HEK293 (cell line): Measurements from ENCODE around the gene UBAC2.

Experiments
- CTCF ChIA-PET: fragments of 350-600 bp; formaldehyde crosslinking; extraction: SDS; loops from one replicate; lab custom pipeline; 2021; ENCODE audit warnings: antibody characterized with exemption; lab: Yijun Ruan, JAX
- POLR2A ChIA-PET: fragments of 300-600 bp; formaldehyde crosslinking; extraction: SDS; loops from one replicate; lab custom pipeline; 2020; ENCODE audit warnings: antibody characterized with exemption, inconsistent platforms; lab: Yijun Ruan, JAX
- H3K27ac ChIP-seq: fragments of 200-500 bp; sonication (Bioruptor generic); 2 replicates; pipeline ENCODE4 v1.5.1; 2014; ENCODE audit warnings: low read depth, low read length, control low read depth, inconsistent platforms; ENCODE audit errors: extremely low read depth
- H3K36me3 ChIP-seq, 2 experiments: fragments of 200-500 bp in 1 of 2; sonication (Bioruptor generic) in 1 of 2; 1 replicate in 1 of 2; 2 replicates in 1 of 2; pipeline ENCODE4 v1.5.1; 2014 to 2017; ENCODE audit warnings: inconsistent platforms in 2 of 2, low read length in 2 of 2; ENCODE audit not compliant: control insufficient read depth in 2 of 2, insufficient read depth in 1 of 2
- H3K4me1 ChIP-seq: fragments of 200-500 bp; sonication (Bioruptor generic); 2 replicates; pipeline ENCODE4 v1.5.1; 2014; ENCODE audit warnings: mild to moderate bottlenecking, low read length, inconsistent platforms; ENCODE audit not compliant: control insufficient read depth, insufficient read depth
- H3K4me3 ChIP-seq: 2 replicates; pipeline ENCODE4 v1.5.1; 2011; ENCODE audit warnings: low read depth, mild to moderate bottlenecking, control low read depth, low read length, moderate library complexity
- H3K9me3 ChIP-seq: fragments of 200-500 bp; sonication (Bioruptor generic); 2 replicates; pipeline ENCODE4 v1.5.1; 2014; ENCODE audit warnings: low read depth, low read length, inconsistent platforms; ENCODE audit not compliant: control insufficient read depth, insufficient read depth
- FEZF1 ChIP-seq: fragments of 450-650 bp; formaldehyde crosslinking; IDR thresholded peaks from 2 replicates; pipeline ENCODE4 v1.5.1; 2016; ENCODE audit warnings: missing biosample characterization, missing genetic modification characterization
- HOXA7 ChIP-seq: sonication (generic); formaldehyde crosslinking; IDR thresholded peaks from 2 replicates; pipeline ENCODE4 v1.8.1; 2022; ENCODE audit warnings: missing genetic modification reagents, borderline replicate concordance
- PRDM4 ChIP-seq: fragments of 450-650 bp; formaldehyde crosslinking; IDR thresholded peaks from 2 replicates; pipeline ENCODE4 v1.5.1; 2017; ENCODE audit warnings: missing biosample characterization, missing genetic modification characterization
- SALL2 ChIP-seq: fragments of 450-650 bp; formaldehyde crosslinking; IDR thresholded peaks from 2 replicates; pipeline ENCODE4 v1.5.0; 2017; ENCODE audit warnings: missing biosample characterization, mild to moderate bottlenecking, missing genetic modification characterization, borderline replicate concordance
- SP2 ChIP-seq: fragments of 450-650 bp; formaldehyde crosslinking; IDR thresholded peaks from 2 replicates; pipeline ENCODE4 v1.5.1; 2016; ENCODE audit warnings: missing biosample characterization, missing genetic modification characterization
- WT1 ChIP-seq: fragments of 450-650 bp; formaldehyde crosslinking; IDR thresholded peaks from 2 replicates; pipeline ENCODE4 v1.5.1; 2016; ENCODE audit warnings: missing biosample characterization, missing genetic modification characterization
- ZBTB1 ChIP-seq: fragments of 450-650 bp; formaldehyde crosslinking; IDR thresholded peaks from 2 replicates; pipeline ENCODE4 v1.5.1; 2016; ENCODE audit warnings: missing biosample characterization, missing genetic modification characterization
- ZFP37 ChIP-seq: fragments of 450-650 bp; formaldehyde crosslinking; IDR thresholded peaks from 2 replicates; pipeline ENCODE4 v1.5.1; 2016; ENCODE audit warnings: missing biosample characterization, missing genetic modification characterization
- ZNF157 ChIP-seq: fragments of 450-650 bp; formaldehyde crosslinking; IDR thresholded peaks from 2 replicates; pipeline ENCODE4 v1.5.1; 2016; ENCODE audit warnings: missing biosample characterization, missing genetic modification characterization
- ZNF211 ChIP-seq: fragments of 450-650 bp; formaldehyde crosslinking; IDR thresholded peaks from 2 replicates; pipeline ENCODE4 v1.5.1; 2016; ENCODE audit warnings: low read depth, missing biosample characterization, missing genetic modification characterization
- ZNF239 ChIP-seq: fragments of 450-650 bp; formaldehyde crosslinking; IDR thresholded peaks from 2 replicates; pipeline ENCODE4 v1.5.1; 2016; ENCODE audit warnings: missing biosample characterization, missing genetic modification characterization
- ZNF341 ChIP-seq: fragments of 450-650 bp; formaldehyde crosslinking; IDR thresholded peaks from 2 replicates; pipeline ENCODE4; 2016; ENCODE audit warnings: low read depth, missing biosample characterization, missing genetic modification characterization
- ZNF37A ChIP-seq: fragments of 450-650 bp; IDR thresholded peaks from 2 replicates; pipeline ENCODE4 v1.5.1; 2018; ENCODE audit warnings: missing biosample characterization, missing genetic modification characterization
- ZNF48 ChIP-seq: fragments of 450-650 bp; formaldehyde crosslinking; IDR thresholded peaks from 2 replicates; pipeline ENCODE4 v1.5.1; 2016; ENCODE audit warnings: missing biosample characterization, missing genetic modification characterization
- ZNF548 ChIP-seq: fragments of 450-650 bp; formaldehyde crosslinking; IDR thresholded peaks from 2 replicates; pipeline ENCODE4 v1.5.1; 2016; ENCODE audit warnings: missing biosample characterization, missing genetic modification characterization
- ZNF549 ChIP-seq: fragments of 450-650 bp; IDR thresholded peaks from 2 replicates; pipeline ENCODE4 v1.5.1; 2018; ENCODE audit warnings: missing biosample characterization, missing genetic modification characterization, mild to moderate bottlenecking, inconsistent platforms, moderate library complexity
- ZNF561 ChIP-seq: fragments of 450-650 bp; IDR thresholded peaks from 2 replicates; pipeline ENCODE4 v1.5.1; 2018; ENCODE audit warnings: missing biosample characterization, missing genetic modification characterization, borderline replicate concordance
- ZNF571 ChIP-seq: fragments of 450-650 bp; formaldehyde crosslinking; IDR thresholded peaks from 2 replicates; pipeline ENCODE4 v1.5.0; 2017; ENCODE audit warnings: missing biosample characterization, missing genetic modification characterization
- ZNF610 ChIP-seq: fragments of 450-650 bp; formaldehyde crosslinking; IDR thresholded peaks from 2 replicates; pipeline ENCODE4 v1.5.1; 2016; ENCODE audit warnings: missing biosample characterization, missing genetic modification characterization, borderline replicate concordance
- ZNF621 ChIP-seq: fragments of 450-650 bp; formaldehyde crosslinking; IDR thresholded peaks from 2 replicates; pipeline ENCODE4 v1.5.1; 2017; ENCODE audit warnings: missing biosample characterization, missing genetic modification characterization
- ZNF701 ChIP-seq: fragments of 450-650 bp; formaldehyde crosslinking; IDR thresholded peaks from 2 replicates; pipeline ENCODE4 v1.5.1; 2016; ENCODE audit warnings: missing biosample characterization, missing genetic modification characterization
- ZNF777 ChIP-seq: fragments of 450-650 bp; formaldehyde crosslinking; IDR thresholded peaks from 2 replicates; pipeline ENCODE4 v1.5.1; 2017; ENCODE audit warnings: missing biosample characterization, missing genetic modification characterization, borderline replicate concordance
- ZNF830 ChIP-seq: fragments of 450-650 bp; IDR thresholded peaks from 2 replicates; pipeline ENCODE4 v1.5.0; 2018; ENCODE audit warnings: missing biosample characterization, missing genetic modification characterization, low read depth, mild to moderate bottlenecking, moderate library complexity
- ZNF837 ChIP-seq: fragments of 450-650 bp; formaldehyde crosslinking; IDR thresholded peaks from 2 replicates; pipeline ENCODE4 v1.5.1; 2016; ENCODE audit warnings: missing biosample characterization, missing genetic modification characterization
- TF ChIP-seq, protein P1 (sequence below): fragments of 450-650 bp; formaldehyde crosslinking; IDR thresholded peaks from 2 replicates; pipeline ENCODE4 v1.5.1; 2017; ENCODE audit warnings: missing biosample characterization, mild to moderate bottlenecking, missing genetic modification characterization, moderate library complexity
- TF ChIP-seq, protein P2 (sequence below): fragments of 450-650 bp; formaldehyde crosslinking; optimal IDR thresholded peaks from 2 replicates; pipeline ENCODE3; 2016; ENCODE audit warnings: missing biosample characterization, mild to moderate bottlenecking, missing genetic modification characterization

Gene UBAC2

DNA sequence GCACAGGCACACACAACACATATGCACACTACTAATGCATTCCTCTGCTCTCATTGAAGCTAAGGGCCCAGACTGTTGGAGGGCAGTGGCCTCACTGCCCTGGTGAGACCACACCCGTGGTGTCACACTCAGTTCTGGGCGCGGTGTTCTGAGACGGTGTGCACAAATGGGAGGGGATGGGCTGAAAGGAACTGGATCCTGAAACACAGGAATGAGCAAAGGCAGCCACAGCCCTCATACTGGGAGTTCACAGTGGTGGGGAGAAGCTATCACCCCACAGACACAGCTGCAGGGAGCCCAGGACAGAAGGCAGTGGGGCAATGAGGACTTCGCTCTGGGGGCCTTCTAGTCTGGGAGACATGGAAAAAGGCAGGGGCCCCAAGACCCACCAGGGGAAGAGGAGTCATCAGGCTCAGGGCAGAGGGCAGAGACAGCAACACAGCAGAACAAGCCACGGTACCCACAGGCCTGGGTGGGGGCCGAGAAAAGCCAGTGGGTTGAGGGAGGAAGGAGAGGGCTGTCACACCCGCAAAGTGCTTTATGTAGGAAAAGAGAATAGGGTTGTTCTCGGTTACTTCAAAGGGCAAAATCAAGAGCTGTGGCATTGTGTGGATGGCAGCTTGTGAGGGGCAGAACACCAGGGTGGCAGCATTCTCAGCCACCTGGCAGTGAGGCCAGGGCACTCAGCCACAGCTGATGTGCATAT is 181.9 kb downstream of the UBAC2 start:
- peaks cover 0 to 6% of the 10 kb centered on the region in 2 experiments; a peak in 1 of 3 replicates for H3K36me3 ChIP-seq
- TF ChIP-seq ZNF561 (tag by site-specific recombination) (no peak), ZNF549 (tag by site-specific recombination) (no peak), ZNF571 (no peak), ZNF610 (no peak), ZNF701 (no peak), ZNF837 (tag by site-specific recombination) (no peak), ZNF621 (tag by site-specific recombination) (no peak), ZNF777 (no peak), SP2 (tag by site-specific recombination) (no peak), ZNF48 (no peak), SALL2 (tag by site-specific recombination) (no peak), WT1 (tag by site-specific recombination) (no peak), HOXA7 (CRISPR knock-in tag) (no peak), ZNF239 (tag by site-specific recombination) (no peak), ZNF37A (tag by site-specific recombination) (no peak), ZNF548 (tag by site-specific recombination) (no peak), FEZF1 (tag by site-specific recombination) (no peak), ZNF211 (no peak), ZNF341 (tag by site-specific recombination) (no peak), ZNF830 (tag by site-specific recombination) (no peak)
- H3K4me1 ChIP-seq, result no peaks in the 10 kb centered on the region
- no peak overlapping the region for H3K27ac ChIP-seq
- no peaks in the 10 kb centered on the region for H3K9me3 ChIP-seq
- CTCF ChIA-PET, result interaction anchor here (0.6 to 1.0 kb wide), 3 partner anchors 54 to 181 kb away, joined by 3 read pairs; no protein-coding TSS in a partner anchor
- no peak overlapping the region for H3K4me3 ChIP-seq
- POLR2A ChIA-PET, result no interaction called here

- no peaks in the 10 kb centered on the region for H3K9me3 ChIP-seq
- ChIA-PET POLR2A (no interaction called here), CTCF (interaction anchor here (1.0 kb wide), 1 partner anchor 53 kb away, joined by 3 read pairs; no protein-coding TSS in a partner anchor)
- TF ChIP-seq ZNF157 (no peak), PRDM4 (tag by site-specific recombination) (no peak), ZBTB1 (no peak), ZNF341 (tag by site-specific recombination) (0 out of 2 replicates have a peak, but pooled peaks have one; percentile 12), WT1 (tag by site-specific recombination) (no peak), ZFP37 (tag by site-specific recombination) (no peak), ZNF561 (tag by site-specific recombination) (no peak)
- TF ChIP-seq, protein P1, sequence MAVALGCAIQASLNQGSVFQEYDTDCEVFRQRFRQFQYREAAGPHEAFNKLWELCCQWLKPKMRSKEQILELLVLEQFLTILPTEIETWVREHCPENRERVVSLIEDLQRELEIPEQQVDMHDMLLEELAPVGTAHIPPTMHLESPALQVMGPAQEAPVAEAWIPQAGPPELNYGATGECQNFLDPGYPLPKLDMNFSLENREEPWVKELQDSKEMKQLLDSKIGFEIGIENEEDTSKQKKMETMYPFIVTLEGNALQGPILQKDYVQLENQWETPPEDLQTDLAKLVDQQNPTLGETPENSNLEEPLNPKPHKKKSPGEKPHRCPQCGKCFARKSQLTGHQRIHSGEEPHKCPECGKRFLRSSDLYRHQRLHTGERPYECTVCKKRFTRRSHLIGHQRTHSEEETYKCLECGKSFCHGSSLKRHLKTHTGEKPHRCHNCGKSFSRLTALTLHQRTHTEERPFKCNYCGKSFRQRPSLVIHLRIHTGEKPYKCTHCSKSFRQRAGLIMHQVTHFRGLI, result no peak
- TF ChIP-seq, protein P2, sequence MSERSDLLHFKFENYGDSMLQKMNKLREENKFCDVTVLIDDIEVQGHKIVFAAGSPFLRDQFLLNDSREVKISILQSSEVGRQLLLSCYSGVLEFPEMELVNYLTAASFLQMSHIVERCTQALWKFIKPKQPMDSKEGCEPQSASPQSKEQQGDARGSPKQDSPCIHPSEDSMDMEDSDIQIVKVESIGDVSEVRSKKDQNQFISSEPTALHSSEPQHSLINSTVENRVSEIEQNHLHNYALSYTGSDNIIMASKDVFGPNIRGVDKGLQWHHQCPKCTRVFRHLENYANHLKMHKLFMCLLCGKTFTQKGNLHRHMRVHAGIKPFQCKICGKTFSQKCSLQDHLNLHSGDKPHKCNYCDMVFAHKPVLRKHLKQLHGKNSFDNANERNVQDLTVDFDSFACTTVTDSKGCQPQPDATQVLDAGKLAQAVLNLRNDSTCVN (tag by site-specific recombination), result no peak
- TF ChIP-seq, all 188 proteins: peak for 1
- H3K4me1 ChIP-seq, result no peaks in the 10 kb centered on the region
- no peak overlapping the region for H3K4me3 ChIP-seq
- H3K36me3 ChIP-seq, result peaks cover 0 to 6% of the 10 kb centered on the region in 2 experiments; a peak in 1 of 3 replicates
- no peak overlapping the region for H3K27ac ChIP-seq
Observed at GRCh38 chr13:99383511-99383921, 182.9 kb downstream of the UBAC2 start.
